GM12874 (cell line): ENCODE measurements around the gene PAPLN.

Source experiments
- TF ChIP-seq, protein P1 (sequence below): IDR thresholded peaks from 2 replicates; pipeline ENCODE4 v1.5.1; 2011; ENCODE audit warnings: low read depth, mild to moderate bottlenecking, control low read depth, low read length, moderate library complexity; ENCODE audit not compliant: insufficient read depth

PAPLN gene, protein sequence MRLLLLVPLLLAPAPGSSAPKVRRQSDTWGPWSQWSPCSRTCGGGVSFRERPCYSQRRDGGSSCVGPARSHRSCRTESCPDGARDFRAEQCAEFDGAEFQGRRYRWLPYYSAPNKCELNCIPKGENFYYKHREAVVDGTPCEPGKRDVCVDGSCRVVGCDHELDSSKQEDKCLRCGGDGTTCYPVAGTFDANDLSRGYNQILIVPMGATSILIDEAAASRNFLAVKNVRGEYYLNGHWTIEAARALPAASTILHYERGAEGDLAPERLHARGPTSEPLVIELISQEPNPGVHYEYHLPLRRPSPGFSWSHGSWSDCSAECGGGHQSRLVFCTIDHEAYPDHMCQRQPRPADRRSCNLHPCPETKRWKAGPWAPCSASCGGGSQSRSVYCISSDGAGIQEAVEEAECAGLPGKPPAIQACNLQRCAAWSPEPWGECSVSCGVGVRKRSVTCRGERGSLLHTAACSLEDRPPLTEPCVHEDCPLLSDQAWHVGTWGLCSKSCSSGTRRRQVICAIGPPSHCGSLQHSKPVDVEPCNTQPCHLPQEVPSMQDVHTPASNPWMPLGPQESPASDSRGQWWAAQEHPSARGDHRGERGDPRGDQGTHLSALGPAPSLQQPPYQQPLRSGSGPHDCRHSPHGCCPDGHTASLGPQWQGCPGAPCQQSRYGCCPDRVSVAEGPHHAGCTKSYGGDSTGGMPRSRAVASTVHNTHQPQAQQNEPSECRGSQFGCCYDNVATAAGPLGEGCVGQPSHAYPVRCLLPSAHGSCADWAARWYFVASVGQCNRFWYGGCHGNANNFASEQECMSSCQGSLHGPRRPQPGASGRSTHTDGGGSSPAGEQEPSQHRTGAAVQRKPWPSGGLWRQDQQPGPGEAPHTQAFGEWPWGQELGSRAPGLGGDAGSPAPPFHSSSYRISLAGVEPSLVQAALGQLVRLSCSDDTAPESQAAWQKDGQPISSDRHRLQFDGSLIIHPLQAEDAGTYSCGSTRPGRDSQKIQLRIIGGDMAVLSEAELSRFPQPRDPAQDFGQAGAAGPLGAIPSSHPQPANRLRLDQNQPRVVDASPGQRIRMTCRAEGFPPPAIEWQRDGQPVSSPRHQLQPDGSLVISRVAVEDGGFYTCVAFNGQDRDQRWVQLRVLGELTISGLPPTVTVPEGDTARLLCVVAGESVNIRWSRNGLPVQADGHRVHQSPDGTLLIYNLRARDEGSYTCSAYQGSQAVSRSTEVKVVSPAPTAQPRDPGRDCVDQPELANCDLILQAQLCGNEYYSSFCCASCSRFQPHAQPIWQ

DNA sequence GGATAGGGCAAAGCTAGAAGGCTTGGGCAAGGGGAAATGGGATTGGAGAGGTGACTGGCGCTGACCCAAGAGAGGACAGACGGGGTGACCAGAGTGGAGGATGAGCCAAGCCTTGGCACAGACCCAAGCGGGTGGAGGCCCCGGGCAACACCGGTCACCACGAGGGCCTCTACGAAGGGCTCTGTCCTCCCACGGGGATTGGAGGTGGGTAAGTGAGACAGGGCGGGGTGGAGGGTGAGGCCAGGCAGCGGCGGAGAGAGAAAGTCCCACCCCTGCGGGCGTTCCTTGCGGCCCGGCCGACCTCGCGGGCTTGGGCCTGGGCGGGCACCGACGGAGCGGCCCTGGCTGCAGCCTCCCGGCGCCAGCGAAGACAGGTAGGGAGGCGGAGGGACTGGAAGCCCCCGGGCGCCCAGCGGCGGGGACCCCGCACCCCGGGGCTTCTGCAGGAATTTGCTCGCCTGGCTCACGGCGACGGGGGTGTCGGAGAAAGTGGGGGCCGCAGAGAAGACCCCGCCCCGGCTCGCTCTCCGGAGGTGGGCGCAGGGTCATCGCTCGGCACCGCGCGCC, at the start of gene PAPLN:
Gene PAPLN (plus strand): TSS at position 288 of the 567 bp plus-strand sequence. CDS start 2,273 bp downstream, outside the sequence.
- TF ChIP-seq, protein P1, sequence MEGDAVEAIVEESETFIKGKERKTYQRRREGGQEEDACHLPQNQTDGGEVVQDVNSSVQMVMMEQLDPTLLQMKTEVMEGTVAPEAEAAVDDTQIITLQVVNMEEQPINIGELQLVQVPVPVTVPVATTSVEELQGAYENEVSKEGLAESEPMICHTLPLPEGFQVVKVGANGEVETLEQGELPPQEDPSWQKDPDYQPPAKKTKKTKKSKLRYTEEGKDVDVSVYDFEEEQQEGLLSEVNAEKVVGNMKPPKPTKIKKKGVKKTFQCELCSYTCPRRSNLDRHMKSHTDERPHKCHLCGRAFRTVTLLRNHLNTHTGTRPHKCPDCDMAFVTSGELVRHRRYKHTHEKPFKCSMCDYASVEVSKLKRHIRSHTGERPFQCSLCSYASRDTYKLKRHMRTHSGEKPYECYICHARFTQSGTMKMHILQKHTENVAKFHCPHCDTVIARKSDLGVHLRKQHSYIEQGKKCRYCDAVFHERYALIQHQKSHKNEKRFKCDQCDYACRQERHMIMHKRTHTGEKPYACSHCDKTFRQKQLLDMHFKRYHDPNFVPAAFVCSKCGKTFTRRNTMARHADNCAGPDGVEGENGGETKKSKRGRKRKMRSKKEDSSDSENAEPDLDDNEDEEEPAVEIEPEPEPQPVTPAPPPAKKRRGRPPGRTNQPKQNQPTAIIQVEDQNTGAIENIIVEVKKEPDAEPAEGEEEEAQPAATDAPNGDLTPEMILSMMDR, result no peak

DNA sequence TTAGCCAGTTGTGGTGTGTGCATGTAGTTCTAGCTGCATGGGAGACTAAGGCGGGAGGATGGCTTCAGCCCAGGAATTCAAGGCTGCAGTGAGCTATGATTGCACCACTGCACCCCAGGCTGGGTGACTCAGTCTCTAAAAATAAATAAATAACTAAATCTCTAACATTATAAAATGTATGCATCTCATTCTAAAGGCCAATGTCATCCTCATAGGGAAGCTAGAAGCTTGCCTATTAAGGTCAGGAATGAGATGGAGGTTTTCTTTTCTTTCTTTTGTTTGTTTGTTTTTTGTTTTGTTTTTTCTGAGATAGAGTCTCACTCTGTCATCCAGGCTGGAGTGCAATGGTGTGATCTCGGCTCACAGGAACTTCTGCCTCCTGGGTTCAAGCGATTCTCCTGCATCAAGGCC, 48.8 kb upstream of the PAPLN start:
- TF ChIP-seq, protein P1, result no peak

DNA sequence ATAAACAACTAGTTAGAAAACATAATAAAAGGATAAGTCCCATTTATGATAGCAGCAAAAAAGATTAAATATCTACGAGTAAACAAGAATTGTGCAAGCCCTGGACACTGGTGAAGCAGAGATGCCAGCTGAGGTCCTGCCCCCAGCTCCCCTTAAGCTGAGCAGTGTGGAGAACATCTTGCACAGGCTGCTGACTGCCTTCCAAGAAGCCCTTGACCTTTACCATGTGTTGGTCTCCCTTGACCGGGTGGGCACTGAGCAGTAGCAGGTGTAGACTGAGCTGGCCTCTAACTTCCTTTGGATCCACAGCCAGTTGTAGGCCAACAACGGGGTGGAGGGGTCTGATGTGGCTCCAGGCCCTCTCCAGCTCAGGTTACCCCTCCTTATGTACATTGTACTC, 47.7 kb upstream of the PAPLN start:
- TF ChIP-seq, protein P1, result no peak

DNA sequence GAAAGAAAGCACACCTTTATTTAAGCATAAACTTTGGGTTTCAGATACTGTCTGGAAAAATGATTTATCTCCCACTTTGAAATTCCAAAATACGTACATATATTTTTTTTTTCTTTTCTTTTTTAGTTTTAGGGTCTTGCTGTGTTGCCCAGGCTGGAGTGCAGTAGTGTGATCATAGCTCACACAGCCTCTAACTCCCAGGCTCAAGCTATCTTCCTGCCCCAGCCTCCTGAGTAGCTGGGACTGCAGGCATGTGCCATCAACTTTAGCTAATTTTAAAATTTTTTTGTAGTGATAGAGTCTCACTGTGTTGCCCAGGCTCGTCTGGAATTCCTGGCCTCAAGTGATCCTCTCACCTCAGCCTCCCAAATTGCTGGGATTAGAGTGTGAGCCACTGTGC, 45.9 kb upstream of the PAPLN start:
- TF ChIP-seq, protein P1, result no peak

DNA sequence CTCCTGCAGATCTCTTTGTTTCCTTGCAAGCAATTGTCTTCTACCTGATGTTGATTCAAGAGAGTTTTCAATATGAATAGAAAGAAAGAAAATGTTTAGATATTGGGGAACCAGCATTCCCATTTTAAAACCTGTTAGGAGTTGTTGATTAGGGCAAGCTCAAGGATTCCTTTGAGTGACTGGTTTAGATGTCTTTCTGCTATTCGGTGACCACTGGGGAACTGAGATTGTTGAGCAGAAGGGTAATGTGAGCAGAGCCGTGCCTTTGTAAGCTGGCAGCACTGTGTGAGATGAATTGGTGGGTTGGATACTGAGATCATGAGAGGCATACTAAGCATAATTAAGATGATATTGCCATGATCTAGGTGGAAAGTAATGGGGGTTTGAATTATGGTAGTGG, 39.1 kb upstream of the PAPLN start:
- TF ChIP-seq, protein P1, result no peak

DNA sequence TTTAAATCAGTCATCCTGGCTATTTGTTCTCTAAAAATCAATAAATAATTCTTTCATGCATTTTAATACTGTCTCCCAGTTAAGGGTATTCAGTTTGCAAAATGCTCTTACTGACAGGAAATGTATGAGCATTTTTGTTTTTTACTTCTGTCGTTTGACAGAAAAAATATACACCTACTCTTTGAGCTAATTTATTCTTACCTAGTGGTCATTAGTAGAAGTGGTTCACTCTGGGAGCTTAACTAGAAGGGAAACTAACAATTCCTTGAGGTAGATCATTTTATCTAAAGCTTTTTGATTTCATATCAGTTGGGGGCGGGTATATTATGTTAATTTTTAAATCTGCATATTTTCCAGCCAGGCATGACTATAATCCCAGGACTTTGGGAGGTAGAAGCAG, 33.8 kb upstream of the PAPLN start:
- TF ChIP-seq, protein P1, result no peak
